Stimulated activated CD8-positive, alpha-beta memory T cell treated with anti-CD3 and anti-CD28 coated beads, Interleukin-15, amount 100 ng/mL, for 1 hour (primary cell): ENCODE data around the gene RPP14.
"Not testable (repeated sequence)": the region's sequence is repeated elsewhere in the genome, so short reads cannot be mapped to it uniquely, and the experiment has no call there.

Experiments
- DNase-seq: peaks from one replicate; pipeline ENCODE4 v3.0.0-alpha.2; 2020; ENCODE audit warnings: low read depth

The RPP14 gene

DNA sequence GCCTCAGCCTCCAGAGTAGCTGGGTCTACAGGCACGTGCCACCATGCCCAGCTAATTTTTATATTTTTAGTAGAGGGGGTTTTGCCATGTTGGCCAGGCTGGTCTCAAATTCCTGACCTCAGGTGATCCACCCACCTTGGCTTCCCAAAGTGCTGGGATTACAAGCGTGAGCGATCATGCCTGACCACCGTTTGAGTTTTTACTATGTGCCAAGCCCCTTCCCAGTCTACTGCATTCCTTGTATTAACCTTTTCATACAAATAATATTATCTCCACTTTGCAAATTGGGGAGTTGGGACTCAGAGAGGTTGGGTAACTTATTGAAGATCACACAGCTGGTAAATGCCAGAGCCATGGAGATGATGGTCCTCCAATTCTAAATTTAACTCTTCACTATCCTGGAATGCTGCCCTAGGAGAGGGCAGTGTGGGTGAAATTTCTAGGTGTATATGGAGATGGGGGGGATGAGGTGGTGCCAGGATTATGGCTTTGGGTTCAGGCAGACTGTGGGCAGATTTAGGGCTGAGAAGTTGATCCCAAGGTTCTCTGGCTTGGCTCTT lies 25.6 kb downstream of the RPP14 start:
- no peak for DNase-seq

GRCh38 chr3:58332575-58333188 lies 26.6 kb downstream of the RPP14 start, which contains the start of gene PXK:
TSS of gene PXK (plus strand) at chr3:58332892. CDS start at chr3:58332989, 97 bp downstream.
- DNase-seq = peak; percentile 51

DNA sequence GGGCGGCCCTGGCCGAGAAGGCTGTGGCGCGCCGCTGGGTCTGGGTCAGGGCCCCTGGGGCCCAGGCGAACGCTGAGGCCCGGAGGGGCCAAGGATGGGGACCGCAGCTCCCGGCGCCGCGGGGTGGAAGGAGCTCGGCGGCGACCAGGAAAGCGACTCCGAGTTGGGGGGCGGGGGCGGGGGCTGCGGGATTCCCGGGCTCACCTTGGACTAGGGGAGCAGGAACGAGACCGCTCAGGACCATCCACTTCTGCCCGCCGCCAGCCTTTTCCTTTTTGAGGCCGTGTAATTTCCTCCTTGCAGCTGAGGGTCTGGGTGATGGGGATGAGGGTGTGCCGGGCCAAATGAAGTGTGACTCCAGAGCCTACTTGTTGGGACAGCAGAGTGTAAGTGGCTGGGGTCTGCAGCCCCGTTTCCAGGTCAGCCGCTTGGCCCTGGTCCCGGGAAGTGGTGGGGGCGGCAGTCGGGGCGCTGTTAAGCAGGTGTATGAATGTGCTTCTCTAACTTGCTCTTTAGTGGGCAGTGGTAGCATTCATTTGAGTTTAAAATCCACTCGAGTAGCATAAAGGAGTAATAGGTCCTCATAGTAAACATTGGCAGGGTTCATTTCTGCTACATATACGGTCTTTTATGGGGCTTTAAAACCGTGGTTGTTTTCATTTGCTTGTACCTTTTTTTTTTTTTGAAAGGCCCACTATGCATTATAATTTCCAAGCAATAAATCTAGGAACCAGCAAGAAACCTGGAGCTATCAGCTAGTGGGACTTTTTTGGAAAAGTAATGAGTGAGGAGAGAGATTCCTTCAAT lies 27.4 kb downstream of the RPP14 start:
- no peak for DNase-seq

DNA sequence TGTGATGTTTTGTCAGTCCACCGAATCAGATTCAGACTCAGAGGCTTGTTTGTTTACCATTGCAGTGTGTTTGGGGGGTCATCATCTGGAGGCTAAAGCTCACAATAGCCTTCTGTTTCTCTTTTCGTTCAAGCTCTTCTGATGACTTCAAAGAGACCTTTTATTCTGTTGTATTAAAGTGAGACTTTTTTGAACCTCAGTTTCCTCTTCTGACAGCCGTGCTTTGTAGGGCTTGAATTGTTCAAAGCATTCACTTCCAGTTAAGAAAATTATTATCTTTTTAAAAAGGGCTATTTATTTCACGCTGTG lies 27.9 kb downstream of the RPP14 start:
- DNase-seq = no peak

- no peak for DNase-seq
Measured at GRCh38 chr3:58334506-58334884, 28.4 kb downstream of the RPP14 start.

DNA sequence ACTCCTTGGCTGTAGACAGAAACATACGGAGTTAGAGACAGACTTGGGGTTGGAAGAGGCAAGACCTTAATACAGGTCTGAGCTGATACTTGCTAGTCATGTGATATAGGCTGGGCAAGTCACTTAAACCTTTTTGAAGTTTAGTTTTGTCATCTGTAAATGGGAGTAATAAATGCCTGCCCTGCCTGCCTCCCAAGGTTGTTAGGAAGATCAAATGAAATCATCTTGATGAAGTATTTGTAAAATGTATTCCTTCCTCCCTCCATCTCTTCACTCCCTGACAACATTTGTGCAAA lies 29.6 kb downstream of the RPP14 start:
- no peak for DNase-seq

DNA sequence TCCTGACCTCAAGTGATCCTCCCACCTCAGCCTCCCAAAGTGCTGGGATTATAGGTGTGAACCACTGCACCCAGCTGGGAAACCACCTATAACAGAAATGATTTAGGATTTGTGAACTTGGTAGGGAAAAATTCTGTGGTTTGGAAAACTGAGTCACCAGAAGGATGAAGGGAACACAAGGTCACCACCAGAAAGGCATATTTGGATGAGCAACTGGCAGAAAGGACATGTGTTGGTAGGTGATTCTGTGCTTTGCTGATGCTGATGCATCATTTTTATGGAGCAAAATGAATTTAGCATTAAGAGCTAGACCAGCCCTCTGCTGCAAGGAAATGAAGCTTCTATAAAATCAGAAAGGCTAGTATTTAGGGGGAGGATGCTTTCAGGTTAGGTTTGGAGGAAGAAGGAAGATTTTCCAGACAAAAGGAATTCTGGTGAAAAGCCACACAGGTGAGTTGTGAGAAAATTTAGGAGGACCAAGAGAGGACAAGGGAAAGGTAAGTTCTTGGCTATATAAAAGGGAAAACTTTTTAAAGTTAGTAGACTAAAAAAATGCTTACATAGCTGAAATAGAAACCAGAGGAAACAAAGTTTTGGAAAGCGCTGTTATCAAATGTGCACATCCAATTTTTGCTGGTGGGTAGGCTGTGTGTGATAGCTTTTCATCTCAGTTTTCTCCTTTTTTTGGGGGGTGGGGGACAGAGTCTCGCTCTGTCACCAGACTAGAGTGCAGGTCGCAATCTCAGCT lies 30.3 kb downstream of the RPP14 start:
- no peak for DNase-seq

- no peak for DNase-seq
Measured at GRCh38 chr3:58337190-58337589, 31.1 kb downstream of the RPP14 start.

DNA sequence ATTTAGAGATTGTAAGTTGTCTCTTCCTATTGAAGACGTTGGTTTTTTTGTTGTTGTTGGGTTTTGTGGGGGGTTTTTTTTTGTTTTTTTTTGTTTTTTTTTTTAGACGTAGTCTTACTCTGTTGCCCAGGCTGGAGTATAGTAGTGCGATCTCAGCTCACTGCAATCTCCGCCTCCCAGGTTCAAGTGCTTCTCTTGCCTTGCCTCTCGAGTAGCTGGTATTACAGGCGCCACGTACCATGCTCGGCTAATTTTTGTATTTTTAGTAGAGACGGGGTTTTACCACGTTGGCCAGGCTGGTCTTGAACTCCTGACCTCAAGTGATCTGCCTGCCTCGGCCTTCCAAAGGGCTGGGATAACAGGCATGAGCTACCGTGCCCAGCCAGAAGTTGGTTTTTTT lies 33.1 kb downstream of the RPP14 start:
- not testable (repeated sequence) for DNase-seq

DNA sequence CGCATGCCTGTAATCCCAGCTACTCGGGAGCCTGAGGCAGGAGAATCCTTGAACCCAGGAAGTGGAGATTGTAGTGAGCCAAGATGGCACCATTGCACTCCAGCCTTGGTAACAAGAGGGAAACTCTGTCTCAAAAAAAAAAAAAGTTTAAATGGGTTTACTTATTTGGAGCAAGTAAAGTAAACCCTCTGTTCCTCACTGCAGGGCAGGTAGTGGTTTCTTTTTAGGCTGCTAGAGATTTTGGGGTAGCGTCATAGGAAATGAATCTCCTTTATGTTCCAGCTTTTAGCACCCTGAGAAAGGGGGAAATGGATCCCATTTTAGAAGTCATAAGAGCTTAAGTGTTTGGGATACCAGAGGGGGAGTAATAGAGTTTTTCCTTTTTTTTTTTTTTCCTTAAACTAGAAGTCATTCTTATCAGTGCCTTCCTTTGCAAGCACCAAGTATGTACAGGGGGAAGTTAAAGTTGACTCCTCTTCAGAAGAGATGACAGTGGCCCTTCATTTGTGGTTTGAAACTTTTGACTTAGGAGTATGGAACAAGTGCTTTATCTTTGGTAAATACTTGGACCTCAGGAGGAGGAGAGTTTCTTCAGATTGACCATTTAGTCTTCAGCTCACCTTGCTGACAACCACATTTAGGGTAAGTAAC lies 34.7 kb downstream of the RPP14 start:
- DNase-seq = no peak

DNA sequence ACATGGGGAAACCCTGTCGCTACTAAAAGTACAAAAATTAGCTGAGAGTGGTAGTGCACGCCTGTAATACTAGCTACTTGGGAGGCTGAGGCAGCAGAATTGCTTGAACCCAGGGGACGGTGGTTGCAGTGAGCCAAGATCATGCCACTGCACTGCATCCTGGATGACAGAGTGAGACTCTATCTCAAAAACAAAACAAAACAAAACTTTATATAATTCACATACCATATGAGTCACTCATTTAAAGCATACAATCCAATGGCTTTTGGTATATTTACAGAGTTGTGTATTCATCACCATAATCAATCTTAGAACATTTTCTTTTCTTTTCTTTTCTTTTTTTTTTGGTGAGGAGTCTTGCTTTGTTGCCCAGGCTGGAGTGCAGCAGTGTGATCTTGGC lies 35.3 kb downstream of the RPP14 start:
- DNase-seq = no peak

DNA sequence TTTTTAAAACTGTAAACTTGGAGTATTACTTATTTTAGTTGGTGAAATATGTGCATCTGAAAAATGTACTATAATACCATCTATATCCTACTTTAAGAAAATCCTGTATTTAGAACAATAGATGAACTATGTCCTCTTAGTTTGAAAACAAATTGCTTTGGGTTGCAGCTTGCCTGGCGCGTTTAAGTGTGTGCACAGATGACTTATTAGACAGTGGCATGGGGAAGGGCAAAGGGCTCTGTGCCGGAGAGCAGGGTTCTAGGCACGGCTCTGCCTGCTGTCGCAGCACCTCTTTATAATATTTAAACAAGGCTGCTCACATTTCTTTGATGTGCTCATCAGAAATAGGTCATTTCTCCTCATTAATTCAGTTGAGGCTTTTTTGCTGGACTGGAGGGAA lies 36.6 kb downstream of the RPP14 start:
- no peak for DNase-seq

DNA sequence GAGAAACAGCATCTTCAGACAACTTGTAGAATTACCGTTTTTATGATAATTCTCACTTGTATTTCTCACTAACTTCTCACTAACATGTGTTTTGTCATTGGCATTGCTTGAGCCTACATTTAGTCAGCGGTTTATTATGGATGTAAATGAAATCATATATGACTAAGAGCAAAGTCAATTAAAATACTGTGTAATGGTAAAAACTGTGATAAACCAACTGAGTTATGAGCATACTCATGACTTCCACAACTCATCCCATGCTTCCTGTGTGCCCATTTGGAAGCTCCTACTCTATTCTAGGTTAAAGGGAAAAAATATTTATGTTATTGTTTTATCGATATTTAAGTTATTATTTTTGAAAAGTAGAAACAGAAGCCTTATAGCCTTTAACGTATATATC lies 39.4 kb downstream of the RPP14 start:
- no peak for DNase-seq

DNA sequence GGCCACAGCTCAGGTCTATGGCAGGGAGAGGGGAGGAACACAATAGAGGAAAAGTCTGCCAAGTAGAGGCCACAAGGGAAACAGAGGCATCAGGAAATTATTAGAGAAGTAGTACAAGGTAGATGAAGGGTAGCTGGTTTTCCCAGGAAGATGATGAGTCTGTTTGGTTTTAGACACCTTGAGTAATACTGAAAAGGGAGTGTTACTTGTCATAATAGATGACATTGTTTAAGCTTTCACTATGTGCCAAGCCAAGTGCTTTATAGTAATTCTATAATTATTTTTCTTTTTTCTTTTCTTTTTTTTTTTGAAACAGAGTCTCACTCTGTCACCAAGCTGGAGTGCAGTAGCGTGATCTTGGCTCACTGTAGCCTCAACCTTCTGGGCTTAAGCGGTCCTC lies 40.3 kb downstream of the RPP14 start:
- DNase-seq = no peak

- DNase-seq = no peak
Measured at GRCh38 chr3:58347984-58348383, 41.9 kb downstream of the RPP14 start.

DNA sequence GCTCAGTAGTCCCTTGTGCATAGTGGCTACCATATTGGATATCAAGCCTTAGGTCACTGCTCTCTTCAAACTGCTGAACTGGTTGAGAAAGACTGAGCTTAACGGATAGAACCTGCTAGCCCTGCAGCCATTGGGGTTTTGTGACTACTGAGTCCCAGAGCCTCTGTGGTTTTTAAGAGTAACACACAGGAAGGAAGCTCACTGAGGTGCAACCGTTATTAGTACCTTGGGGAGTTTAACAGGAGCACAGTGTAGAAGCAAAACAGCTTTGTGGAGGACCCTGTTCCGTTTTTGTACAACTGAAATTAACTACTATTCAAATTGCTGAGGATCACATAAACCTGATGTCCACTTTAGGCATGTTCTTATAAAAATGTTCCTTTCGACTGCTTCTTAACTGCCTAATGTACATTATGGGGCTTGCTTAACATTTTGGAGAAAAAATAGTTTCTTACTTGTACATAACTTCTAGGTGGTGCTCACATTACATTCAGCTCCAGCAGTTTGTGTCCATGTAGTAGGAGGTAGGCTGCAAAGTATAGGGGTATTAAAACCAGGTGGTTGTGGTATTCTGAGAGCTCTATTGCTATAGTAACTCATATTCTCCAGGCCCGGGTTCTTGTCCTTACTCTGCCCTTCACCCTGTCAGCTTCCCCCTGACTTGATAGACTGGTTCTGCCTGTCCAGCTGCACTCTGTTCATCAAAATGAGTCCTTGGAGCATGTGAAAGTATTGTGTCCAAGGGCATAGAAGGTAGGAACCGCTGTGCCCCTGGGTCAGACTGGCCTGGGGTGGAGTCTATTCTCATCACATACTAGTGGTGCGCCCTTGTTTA lies 44.0 kb downstream of the RPP14 start:
- no peak for DNase-seq

GRCh38 chr3:58350627-58351013 lies 44.6 kb downstream of the RPP14 start:
- DNase-seq = no peak

DNA sequence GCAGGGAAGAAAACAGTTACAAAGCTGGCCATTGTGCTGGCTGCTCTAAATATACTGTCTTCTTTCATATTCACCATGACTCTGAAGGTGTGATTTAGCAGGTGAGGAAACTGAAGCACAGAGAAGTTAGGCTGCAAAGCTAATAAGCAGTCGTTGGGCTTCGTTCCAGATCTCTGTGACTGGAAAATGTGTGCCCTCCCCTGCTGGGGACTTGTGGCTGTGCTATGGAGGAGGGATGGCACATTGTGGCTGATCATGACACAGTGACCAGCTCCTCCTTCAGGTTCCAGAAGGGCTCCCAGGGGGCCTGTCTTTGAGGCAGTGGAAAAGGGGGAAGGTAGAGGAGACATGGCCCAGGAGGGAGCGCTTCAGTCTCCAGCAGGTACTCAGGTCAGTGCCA lies 45.9 kb downstream of the RPP14 start:
- no peak for DNase-seq

GRCh38 chr3:58352626-58353025 lies 46.6 kb downstream of the RPP14 start:
- DNase-seq = no peak

GRCh38 chr3:58353722-58354553 lies 47.9 kb downstream of the RPP14 start:
- no peak for DNase-seq

DNA sequence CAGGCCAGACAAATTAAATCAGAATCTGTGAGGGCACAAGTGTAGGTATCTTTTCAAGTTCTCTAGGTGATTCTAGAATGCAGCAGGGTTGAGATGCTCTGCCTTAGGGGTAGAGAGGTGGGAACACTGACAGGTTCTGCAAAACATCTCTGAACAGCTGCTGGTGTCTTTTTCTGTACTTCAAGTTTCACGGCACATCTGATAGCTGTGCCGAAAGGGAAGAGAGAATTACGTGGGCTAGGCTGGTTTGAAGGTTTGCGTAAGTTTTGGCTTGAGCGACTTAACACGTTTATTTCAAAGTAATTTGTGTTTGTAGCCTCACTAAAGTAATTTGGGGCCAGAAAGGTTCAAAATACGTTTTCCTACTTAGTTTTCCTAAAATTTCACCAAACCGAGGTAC lies 49.1 kb downstream of the RPP14 start:
- no peak for DNase-seq
